Liver (tissue), 9 donors: ENCODE data around the gene JAK2. TPM values are rescaled to one million over a fixed set of nuclear protein-coding genes. Genes with fewer than 3 reads are reported as not detected.
"Not testable (repeated sequence)": the region's sequence is repeated elsewhere in the genome, so short reads cannot be mapped to it uniquely, and the experiment has no call there.

Experiments used
- DNase-seq: peaks from one replicate; pipeline ENCODE4 v3.0.0-alpha.2; 2017; ENCODE audit warnings: low spot score
- H3K27ac ChIP-seq, 2 donors: one replicate each; pipeline ENCODE4 v1.7.0; 2013; ENCODE audit warnings: inconsistent platforms in 2 of 2, low read length in 2 of 2, control low read depth in 1 of 2, low read depth in 1 of 2, mild to moderate bottlenecking in 1 of 2
- H3K27me3 ChIP-seq, 4 donors: one replicate each; pipeline versions ENCODE4 v1.6.1 to v1.7.0; 2013; ENCODE audit warnings: low read length in 3 of 4, inconsistent platforms in 1 of 4, mild to moderate bottlenecking in 1 of 4, moderate library complexity in 1 of 4; ENCODE audit not compliant: control insufficient read depth in 4 of 4, insufficient read depth in 4 of 4
- H3K36me3 ChIP-seq, 4 donors: one replicate each; pipeline versions ENCODE4 v1.6.1 to v1.7.0; 2013; ENCODE audit warnings: low read length in 3 of 4, mild to moderate bottlenecking in 3 of 4, low read depth in 1 of 4, moderate library complexity in 1 of 4; ENCODE audit not compliant: control insufficient read depth in 4 of 4, insufficient read depth in 3 of 4
- H3K4me1 ChIP-seq, 4 donors: one replicate each; pipeline versions ENCODE4 v1.6.1 to v1.7.0; 2013; ENCODE audit warnings: low read length in 3 of 4, mild to moderate bottlenecking in 3 of 4, moderate library complexity in 1 of 4; ENCODE audit not compliant: control insufficient read depth in 4 of 4, insufficient read depth in 4 of 4
- H3K4me3 ChIP-seq, 3 donors: one replicate each; pipeline versions ENCODE4 v1.6.1 to v1.7.0; 2013; ENCODE audit warnings: low read length in 3 of 3, control low read depth in 1 of 3, low read depth in 1 of 3, mild to moderate bottlenecking in 1 of 3
- H3K9ac ChIP-seq, 2 donors: one replicate each; pipeline ENCODE4 v1.7.0; 2013; ENCODE audit warnings: low read length in 2 of 2, mild to moderate bottlenecking in 2 of 2, moderate library complexity in 2 of 2, control low read depth in 1 of 2, low read depth in 1 of 2
- H3K9me3 ChIP-seq, 4 donors: one replicate each; pipeline versions ENCODE4 v1.6.1 to v1.7.0; 2013; ENCODE audit warnings: low read length in 3 of 4; ENCODE audit not compliant: control insufficient read depth in 4 of 4
- ATF3 ChIP-seq: IDR thresholded peaks from 2 replicates; pipeline ENCODE4 v1.6.1; 2016; ENCODE audit warnings: antibody characterized with exemption
- FOXA1 ChIP-seq: IDR thresholded peaks from 2 replicates; pipeline ENCODE4 v1.6.1; 2016; ENCODE audit warnings: antibody characterized with exemption
- GABPA ChIP-seq, 2 donors: IDR thresholded peaks in 1 of 2; conservative IDR thresholded peaks in 1 of 2; 2 replicates each; pipeline ENCODE4 v1.6.1; 2016; ENCODE audit warnings: antibody characterized with exemption in 2 of 2, mild to moderate bottlenecking in 1 of 2, moderate library complexity in 1 of 2
- HNF4A ChIP-seq, 2 donors: conservative IDR thresholded peaks; 2 replicates each; pipeline ENCODE4 v1.6.1; 2016; ENCODE audit warnings: antibody characterized with exemption in 2 of 2, mild to moderate bottlenecking in 2 of 2
- JUND ChIP-seq, 2 donors: IDR thresholded peaks; 2 replicates each; pipeline ENCODE4 v1.6.1; 2016; ENCODE audit warnings: antibody characterized with exemption in 2 of 2
- MAX ChIP-seq: IDR thresholded peaks from 2 replicates; pipeline ENCODE4 v1.6.1; 2016; ENCODE audit warnings: antibody characterized with exemption
- NR2F2 ChIP-seq: IDR thresholded peaks from 2 replicates; pipeline ENCODE4 v1.6.1; 2016; ENCODE audit warnings: antibody characterized with exemption
- RAD21 ChIP-seq, 2 donors: IDR thresholded peaks; 2 replicates each; pipeline ENCODE4 v1.6.1; 2016; ENCODE audit warnings: antibody characterized with exemption in 2 of 2, mild to moderate bottlenecking in 2 of 2
- REST ChIP-seq: IDR thresholded peaks from 2 replicates; pipeline ENCODE4 v1.6.1; 2016; ENCODE audit warnings: antibody characterized with exemption, mild to moderate bottlenecking
- RXRA ChIP-seq, 2 donors: IDR thresholded peaks; 2 replicates each; pipeline ENCODE4 v1.6.1; 2017 to 2018; ENCODE audit warnings: antibody characterized with exemption in 2 of 2, mild to moderate bottlenecking in 1 of 2
- SP1 ChIP-seq: IDR thresholded peaks from 2 replicates; pipeline ENCODE4 v1.6.1; 2018; ENCODE audit warnings: antibody characterized with exemption, mild to moderate bottlenecking
- TAF1 ChIP-seq: conservative IDR thresholded peaks from 2 replicates; pipeline ENCODE4 v1.6.1; 2016; ENCODE audit warnings: antibody characterized with exemption, mild to moderate bottlenecking
- ZBTB33 ChIP-seq: IDR thresholded peaks from 2 replicates; pipeline ENCODE4 v1.6.1; 2016; ENCODE audit warnings: antibody characterized with exemption
- WGBS: extraction: QIAGEN DNeasy Blood & Tissue Kit; methylation state at CpG from one replicate; pipeline ENCODE4 v1.1.7; 2013; 5-methylcytosine and 5-hydroxymethylcytosine counted together
- polyA plus RNA-seq, 2 donors: library from polyadenylated mRNA; stranded (reverse) in 1 of 2; unstranded in 1 of 2; fragments of 200-250 nt in 1 of 2; fragments of >200 nt in 1 of 2; fragmentation: Nextera tagmentation in 1 of 2; extraction: Ambion mirVana in 1 of 2; gene quantifications; one replicate each; pipeline versions ENCODE4 v1.2.1 to v1.2.3, GENCODE V29; 2013 to 2015
- total RNA-seq, 2 donors: library from RNA; depleted of rRNA; stranded (reverse); fragments of >200 nt; gene quantifications; one replicate each; pipeline ENCODE4 v1.2.3, GENCODE V29; 2014
- donor health status: healthy.
- donor health status: healthy.
- donor health status: healthy.
- donor health status: healthy.
- donor health status: healthy.

The JAK2 gene
- total and polyA plus RNA-seq, 4 donors, result 1.5 to 21.5 (median 5.1) TPM

- peaks cover 0 to 2% (median 0%) of the 10 kb centered on the region in 4 donors for H3K4me1 ChIP-seq
- H3K9ac ChIP-seq, result no peak overlapping the region
- no peaks in the 10 kb centered on the region for H3K27me3 ChIP-seq
- TF ChIP-seq SP1, result no peak
- TF ChIP-seq ZBTB33, result no peak
- no peak for TF ChIP-seq JUND (IDR thresholded peaks at IDR 0.05)
- TF ChIP-seq ATF3, result no peak
- TF ChIP-seq GABPA (IDR thresholded peaks at IDR 0.05 in 1 of 2, conservative IDR thresholded peaks at IDR 0.05 in 1 of 2), result no peak
- no peak for TF ChIP-seq HNF4A (conservative IDR thresholded peaks at IDR 0.05)
- TF ChIP-seq MAX, result no peak
- TF ChIP-seq FOXA1, result no peak
- TF ChIP-seq RXRA (IDR thresholded peaks at IDR 0.05), result no peak
- TF ChIP-seq REST, result no peak
- no peak for TF ChIP-seq TAF1
- no peak for TF ChIP-seq NR2F2
- TF ChIP-seq RAD21 (IDR thresholded peaks at IDR 0.05), result no peak
- DNase-seq, result no peak
- no peak overlapping the region for H3K4me3 ChIP-seq
- 95% methylated on average over 4 of the region's 4 CpGs for WGBS
- H3K9me3 ChIP-seq, result no peaks in the 10 kb centered on the region
- no peak overlapping the region for H3K27ac ChIP-seq
- no peaks in the 10 kb centered on the region for H3K36me3 ChIP-seq
Measured at GRCh38 chr9:4943346-4943745, 41.7 kb upstream of the JAK2 start.

GRCh38 chr9:4944431-4945211, 40.5 kb upstream of the JAK2 start:
- peak overlapping the region in 1 of 2 donors; percentile 18 for H3K27ac ChIP-seq
- H3K27me3 ChIP-seq, DNase-seq, H3K9me3 ChIP-seq, H3K9ac ChIP-seq, H3K36me3 ChIP-seq, H3K4me3 ChIP-seq, H3K4me1 ChIP-seq: not testable (repeated sequence)
- 84% methylated on average over 7 of the region's 7 CpGs for WGBS
